HG03139 (cell line): ENCODE measurements around the gene ACOT6.
"Not testable (repeated sequence)": the region's sequence is repeated elsewhere in the genome, so short reads cannot be mapped to it uniquely, and the experiment has no call there.

Experiments
- ATAC-seq: cut with Tn5 transposase; IDR thresholded peaks from one replicate; pipeline ENCODE4 v1.9.1; 2021; ENCODE audit not compliant: unreplicated experiment

The ACOT6 gene

GRCh38 chr14:73594491-73594890, 17.8 kb upstream of the ACOT6 start:
- no peak for ATAC-seq

GRCh38 chr14:73599499-73599898, 12.8 kb upstream of the ACOT6 start:
- ATAC-seq, result no peak

- ATAC-seq, result no peak
These were observed 9.3 kb upstream of the ACOT6 start for GRCh38 chr14:73602994-73603393.

GRCh38 chr14:73606271-73606670, 6.0 kb upstream of the ACOT6 start:
- no peak for ATAC-seq

- no peak for ATAC-seq
These were observed 5.1 kb upstream of the ACOT6 start for GRCh38 chr14:73607241-73607640.

- ATAC-seq, result no peak
These were observed 1.6 kb upstream of the ACOT6 start for GRCh38 chr14:73610687-73611086.

GRCh38 chr14:73613046-73613383, 698 bp downstream of the ACOT6 start:
- no peak for ATAC-seq

GRCh38 chr14:73613419-73613963, 1.2 kb downstream of the ACOT6 start:
- ATAC-seq, result no peak

GRCh38 chr14:73616831-73617230, 4.5 kb downstream of the ACOT6 start:
- ATAC-seq, result no peak

- ATAC-seq, result no peak
These were observed 7.2 kb downstream of the ACOT6 start for GRCh38 chr14:73619524-73619923.

GRCh38 chr14:73620268-73620667, 8.0 kb downstream of the ACOT6 start:
- no peak for ATAC-seq

GRCh38 chr14:73623504-73624054, 11.3 kb downstream of the ACOT6 start:
- ATAC-seq, result no peak

GRCh38 chr14:73625706-73626105, 13.4 kb downstream of the ACOT6 start:
- ATAC-seq, result no peak

GRCh38 chr14:73627151-73627558, 14.8 kb downstream of the ACOT6 start:
- no peak for ATAC-seq

GRCh38 chr14:73630009-73630780, 17.9 kb downstream of the ACOT6 start:
- ATAC-seq, result no peak

GRCh38 chr14:73633116-73634010, 21.0 kb downstream of the ACOT6 start:
- no peak for ATAC-seq

GRCh38 chr14:73634011-73634833, 21.9 kb downstream of the ACOT6 start:
- ATAC-seq, result no peak

- not testable (repeated sequence) for ATAC-seq
These were observed 24.0 kb downstream of the ACOT6 start for GRCh38 chr14:73636355-73636754.

GRCh38 chr14:73637830-73638229, 25.5 kb downstream of the ACOT6 start:
- no peak for ATAC-seq

- no peak for ATAC-seq
These were observed 28.6 kb downstream of the ACOT6 start for GRCh38 chr14:73640796-73641365.
